Keratinocyte (primary cell): ENCODE results near the gene VWA3A. TPM values are rescaled to one million over a fixed set of nuclear protein-coding genes. Genes with fewer than 3 reads are reported as not detected.

Source experiments
- DNase-seq: peaks from one replicate; pipeline ENCODE4 v3.0.0-alpha.2; 2011; ENCODE audit warnings: low read depth, missing footprints, low spot score
- FAIRE-seq: peaks from 2 replicates; lab custom pipeline; 2011; peaks lifted over from hg19 to GRCh38; lab: Jason Lieb, UNC
- H2AFZ ChIP-seq: 2 replicates; pipeline ENCODE4 v1.6.0; 2012; ENCODE audit warnings: low read length, control low read depth, inconsistent platforms; ENCODE audit not compliant: control insufficient read depth
- H3K27ac ChIP-seq: 2 replicates; pipeline ENCODE4 v1.5.1; 2011; ENCODE audit warnings: low read length; ENCODE audit not compliant: control insufficient read depth, insufficient read depth
- H3K27me3 ChIP-seq: 3 replicates; pipeline ENCODE4 v1.6.0; 2011; ENCODE audit warnings: low read length; ENCODE audit not compliant: control insufficient read depth, insufficient read depth; ENCODE audit errors: extremely low read depth
- H3K36me3 ChIP-seq, 2 experiments: 2 replicates in 1 of 2; 3 replicates in 1 of 2; pipeline ENCODE4 v1.5.1; 2011; ENCODE audit warnings: low read length in 2 of 2, mild to moderate bottlenecking in 1 of 2; ENCODE audit not compliant: control insufficient read depth in 2 of 2, insufficient read depth in 2 of 2; ENCODE audit errors: extremely low read depth in 1 of 2
- H3K4me1 ChIP-seq: 3 replicates; pipeline ENCODE4 v1.5.1; 2011; ENCODE audit warnings: low read length; ENCODE audit not compliant: control insufficient read depth, insufficient read depth; ENCODE audit errors: extremely low read depth
- H3K4me2 ChIP-seq: 3 replicates; pipeline ENCODE4 v1.6.0; 2011; ENCODE audit warnings: low read depth, low read length; ENCODE audit not compliant: control insufficient read depth, insufficient read depth; ENCODE audit errors: extremely low read depth
- H3K4me3 ChIP-seq, 3 experiments: fragments of 200-600 bp in 1 of 3; sonication (generic) in 1 of 3; 2 replicates in 2 of 3; 3 replicates in 1 of 3; pipeline ENCODE4 v1.5.1; 2011 to 2016; ENCODE audit warnings: low read length in 3 of 3, mild to moderate bottlenecking in 3 of 3, control low read depth in 2 of 3, inconsistent platforms in 1 of 3, low read depth in 1 of 3, mixed read lengths in 1 of 3, mixed run types in 1 of 3, moderate library complexity in 1 of 3; ENCODE audit not compliant: control insufficient read depth in 2 of 3, insufficient read depth in 2 of 3; ENCODE audit errors: extremely low read depth in 1 of 3
- H3K79me2 ChIP-seq: 2 replicates; pipeline ENCODE4 v1.6.0; 2012; ENCODE audit warnings: low read length; ENCODE audit not compliant: control insufficient read depth, insufficient read depth
- H3K9ac ChIP-seq: 3 replicates; pipeline ENCODE4 v1.6.0; 2011; ENCODE audit warnings: low read length; ENCODE audit not compliant: control insufficient read depth, insufficient read depth; ENCODE audit errors: extremely low read depth
- H3K9me1 ChIP-seq: 3 replicates; pipeline ENCODE4 v1.6.0; 2011; ENCODE audit warnings: low read length; ENCODE audit not compliant: control insufficient read depth, insufficient read depth; ENCODE audit errors: extremely low read depth
- H3K9me3 ChIP-seq: 2 replicates; pipeline ENCODE4 v1.5.1; 2012; ENCODE audit warnings: low read depth, low read length; ENCODE audit not compliant: control insufficient read depth
- H4K20me1 ChIP-seq: 3 replicates; pipeline ENCODE4 v1.6.0; 2011; ENCODE audit warnings: low read length; ENCODE audit not compliant: control insufficient read depth, insufficient read depth; ENCODE audit errors: extremely low read depth
- CTCF ChIP-seq, 3 experiments: IDR thresholded peaks in 1 of 3; conservative IDR thresholded peaks in 1 of 3; optimal IDR thresholded peaks in 1 of 3; 2 replicates in 2 of 3; 3 replicates in 1 of 3; pipeline versions ENCODE3 to v1.5.1; 2011; ENCODE audit warnings: low read length in 3 of 3, mild to moderate bottlenecking in 3 of 3, moderate library complexity in 2 of 3, control low read depth in 1 of 3, inconsistent platforms in 1 of 3; ENCODE audit not compliant: insufficient read depth in 2 of 3; ENCODE audit errors: extremely low read depth in 1 of 3
- EZH2 ChIP-seq: IDR thresholded peaks from one replicate; pipeline ENCODE4 v1.6.1; 2012; ENCODE audit warnings: inconsistent platforms, mild to moderate bottlenecking, low read length, moderate library complexity
- dilution Hi-C: fragments of 300-500 bp; cut with MboI; formaldehyde crosslinking; loops from one replicate; pipeline ENCODE4 v1.7.0; 2020; ENCODE audit warnings: low sequenced_read_pairs; ENCODE audit not compliant: extremely low pct_ligation_motif_present
- polyA plus RNA-seq, 5 experiments: library from polyadenylated mRNA; depleted of rRNA in 3 of 5; stranded (reverse) in 3 of 5; stranded (forward) in 1 of 5; unstranded in 1 of 5; fragments of >200 nt; gene quantifications; 1 replicate in 1 of 5; 2 replicates in 3 of 5; 3 replicates in 1 of 5; pipeline versions ENCODE4 v1.2.1 to v1.2.3, GENCODE V29; 2011 to 2012; ENCODE audit warnings: missing spikeins in 2 of 5, low read depth in 1 of 5, low replicate concordance in 1 of 5

Gene VWA3A
- polyA plus RNA-seq, 1 donor (not counting 4 experiments of a cell fraction or from before 2014, with no cell fraction given): 0.05 TPM

- no peaks in the 10 kb centered on the region for H3K9me1 ChIP-seq
- dilution Hi-C loops: no loop called here
- no peak overlapping the region for H3K4me3 ChIP-seq
- no peak overlapping the region for H3K9ac ChIP-seq
- no peak overlapping the region for H3K27ac ChIP-seq
- H2AFZ ChIP-seq: no peak overlapping the region
- H3K36me3 ChIP-seq: no peaks in the 10 kb centered on the region
- no peak for DNase-seq
- no peaks in the 10 kb centered on the region for H3K79me2 ChIP-seq
- no peaks in the 10 kb centered on the region for H3K4me1 ChIP-seq
- TF ChIP-seq CTCF (optimal IDR thresholded peaks at IDR 0.05 in 1 of 3, IDR thresholded peaks at IDR 0.05 in 1 of 3, conservative IDR thresholded peaks at IDR 0.05 in 1 of 3; ENCODE audit: extremely low read depth in 1 of 3, insufficient read depth in 2 of 3, low read length in 3 of 3) (no peak), EZH2 (no peak)
- H3K9me3 ChIP-seq: no peaks in the 10 kb centered on the region
- H4K20me1 ChIP-seq: no peaks in the 10 kb centered on the region
- peaks cover 7% of the 10 kb centered on the region for H3K27me3 ChIP-seq
- H3K4me2 ChIP-seq: no peak overlapping the region
- FAIRE-seq: no peak
Measured at GRCh38 chr16:22144520-22144919, 52.2 kb downstream of the VWA3A start.

GRCh38 chr16:22147853-22148252 is 55.5 kb downstream of the VWA3A start:
- Histone ChIP-seq H3K79me2 (no peaks in the 10 kb centered on the region), H3K27me3 (no peaks in the 10 kb centered on the region), H3K9me1 (no peaks in the 10 kb centered on the region), H3K4me3 (no peak overlapping the region), H3K27ac (no peak overlapping the region), H3K4me1 (no peaks in the 10 kb centered on the region), H3K36me3 (no peaks in the 10 kb centered on the region), H3K9ac (no peak overlapping the region), H4K20me1 (no peaks in the 10 kb centered on the region), H3K9me3 (no peaks in the 10 kb centered on the region), H2AFZ (no peak overlapping the region), H3K4me2 (no peak overlapping the region)
- FAIRE-seq: no peak
- DNase-seq: no peak
- dilution Hi-C loops: no loop called here
- TF ChIP-seq CTCF (optimal IDR thresholded peaks at IDR 0.05 in 1 of 3, IDR thresholded peaks at IDR 0.05 in 1 of 3, conservative IDR thresholded peaks at IDR 0.05 in 1 of 3; ENCODE audit: extremely low read depth in 1 of 3, insufficient read depth in 2 of 3, low read length in 3 of 3) (no peak), EZH2 (no peak)
